K562 (cell line): ENCODE results near the gene POU3F1. TPM values are rescaled to one million over a fixed set of nuclear protein-coding genes. Genes with fewer than 3 reads are reported as not detected.

ENCODE experiments used
- ATAC-seq: fragments of 200-7000 bp; cut with Tn5 transposase; 3 replicates; pipeline ENCODE4 v1.9.1; 2020; ENCODE audit warnings: moderate library complexity
- BruUV-seq: library from RNA; stranded (reverse); fragments of 400-500 nt; replicated peaks from 2 replicates; lab custom pipeline; 2021; lab: Mats Ljungman, UMichigan
- CTCF ChIA-PET: fragments of 300-600 bp; formaldehyde crosslinking; extraction: SDS; loops from one replicate; lab custom pipeline; 2021; ENCODE audit warnings: low intra/inter-chr PET ratio; lab: Yijun Ruan, JAX
- POLR2A ChIA-PET: fragments of 300-600, 350-650 bp; sonication (Branson Sonifier 250); formaldehyde crosslinking; extraction: SDS; loops from one replicate; lab custom pipeline; 2021; ENCODE audit warnings: antibody characterized with exemption, inconsistent platforms; lab: Yijun Ruan, JAX
- DNase-seq, 4 experiments: peaks; one replicate each; pipeline versions ENCODE4 v3.0.0 to v3.0.0-alpha.2; 2011 to 2018; ENCODE audit warnings: low spot score in 3 of 4, mixed read lengths in 3 of 4; ENCODE audit errors: extremely low read depth in 1 of 4
- FAIRE-seq: peaks from 2 replicates; lab custom pipeline; 2011; peaks lifted over from hg19 to GRCh38; lab: Jason Lieb, UNC
- H2AFZ ChIP-seq: 2 replicates; pipeline ENCODE4 v1.6.0; 2011; ENCODE audit warnings: low read depth, low read length, control low read depth, inconsistent platforms
- H3K27ac ChIP-seq: fragments of 200-600 bp; 3 replicates; pipeline ENCODE4 v1.8.0; 2011; ENCODE audit warnings: low read depth, mild to moderate bottlenecking, control low read depth, inconsistent platforms, low read length, moderate library complexity, mixed read lengths; ENCODE audit errors: extremely low read depth
- H3K27me3 ChIP-seq, 2 experiments: fragments of 300-600 bp in 1 of 2; 2 replicates in 1 of 2; 3 replicates in 1 of 2; pipeline versions ENCODE4 v1.6.0 to v1.8.0; 2011; ENCODE audit warnings: inconsistent platforms in 2 of 2, low read length in 2 of 2, mild to moderate bottlenecking in 1 of 2, mixed read lengths in 1 of 2, moderate library complexity in 1 of 2; ENCODE audit not compliant: control insufficient read depth in 2 of 2, insufficient read depth in 2 of 2
- H3K36me3 ChIP-seq: fragments of 300-600 bp; 3 replicates; pipeline ENCODE4 v1.8.0; 2011; ENCODE audit warnings: mild to moderate bottlenecking, low read length, inconsistent platforms; ENCODE audit not compliant: control insufficient read depth, insufficient read depth
- H3K4me1 ChIP-seq, 2 experiments: fragments of 200-600 bp in 1 of 2; replicated peaks in 1 of 2; 2 replicates in 1 of 2; 3 replicates in 1 of 2; pipeline versions ENCODE4 v1.5.1 to v1.8.0; 2011; ENCODE audit warnings: inconsistent platforms in 2 of 2, low read length in 2 of 2, mild to moderate bottlenecking in 1 of 2, mixed read lengths in 1 of 2, moderate library complexity in 1 of 2; ENCODE audit not compliant: control insufficient read depth in 2 of 2, insufficient read depth in 2 of 2
- H3K4me2 ChIP-seq: 2 replicates; pipeline ENCODE4 v1.6.1; 2011; ENCODE audit warnings: low read length, control low read depth, inconsistent platforms, mixed read lengths; ENCODE audit not compliant: insufficient read depth
- H3K4me3 ChIP-seq: fragments of 200-600 bp; sonication (generic), shearing (Covaris generic); 2 replicates; pipeline ENCODE4 v1.5.1; 2016; ENCODE audit warnings: control low read depth, inconsistent platforms
- H3K79me2 ChIP-seq: fragments of 200-600 bp; 3 replicates; pipeline ENCODE4 v1.8.0; 2011; ENCODE audit warnings: low read length, inconsistent platforms; ENCODE audit not compliant: control insufficient read depth, insufficient read depth
- H3K9ac ChIP-seq, 2 experiments: 2 replicates each; pipeline versions ENCODE4 v1.6.0 to v1.6.1; 2011; ENCODE audit warnings: low read depth in 2 of 2, low read length in 2 of 2, control low read depth in 1 of 2, inconsistent platforms in 1 of 2, mild to moderate bottlenecking in 1 of 2, mixed read lengths in 1 of 2; ENCODE audit not compliant: insufficient read depth in 1 of 2
- H3K9me1 ChIP-seq: one replicate; pipeline ENCODE4 v1.6.0; 2011; ENCODE audit warnings: inconsistent platforms, mild to moderate bottlenecking, low read length, moderate library complexity; ENCODE audit not compliant: control insufficient read depth, insufficient read depth
- H3K9me3 ChIP-seq: replicated peaks from 2 replicates; pipeline ENCODE4 v1.5.1; 2011; ENCODE audit warnings: low read depth, low read length, inconsistent platforms; ENCODE audit not compliant: control insufficient read depth, insufficient read depth
- H4K20me1 ChIP-seq: replicated peaks from 2 replicates; pipeline ENCODE4 v1.6.1; 2011; ENCODE audit warnings: low read length, inconsistent platforms, mixed read lengths; ENCODE audit not compliant: control insufficient read depth, insufficient read depth
- PHF21A ChIP-seq: fragments of 450-650 bp; IDR thresholded peaks from 2 replicates; pipeline ENCODE4 v1.6.1; 2017; ENCODE audit warnings: low read depth, borderline replicate concordance
- POLR2G ChIP-seq: fragments of 200-400 bp; formaldehyde crosslinking; IDR thresholded peaks from 2 replicates; pipeline ENCODE4 v1.6.1; 2017; ENCODE audit warnings: low read depth, mild to moderate bottlenecking, antibody characterized with exemption, low read length, moderate library complexity
- WGBS: fragments of 100-300 bp; shearing (Covaris generic); methylation state at CpG from one replicate; pipeline ENCODE4 v1.1.6; 2016; ENCODE audit warnings: low coverage, mixed read lengths; ENCODE audit not compliant: insufficient coverage; ENCODE audit errors: missing lambda C conversion rate; 5-methylcytosine and 5-hydroxymethylcytosine counted together
- in situ Hi-C: fragments of 300-500 bp; cut with MboI; formaldehyde crosslinking; loops from 4 replicates; pipeline ENCODE4 v1.15.0; 2018; ENCODE audit warnings: inconsistent platforms, mixed read lengths
- intact Hi-C: fragments of 100-400 bp; cut with micrococcal nuclease; formaldehyde crosslinking; loops from 2 replicates; pipeline ENCODE4 v1.14.2; 2022
- polyA plus RNA-seq, 8 experiments: library from polyadenylated mRNA; depleted of rRNA in 4 of 8; stranded (reverse) in 5 of 8; unstranded in 3 of 8; fragments of >200 nt; fragmentation: Nextera tagmentation in 2 of 8; fragmentation: Illumina TruSeq in 1 of 8; extraction: Ambion mirVana in 2 of 8; extraction: Trizol in 1 of 8; gene quantifications; 2 replicates each; pipeline versions ENCODE4 v1.2.1 to v1.2.3, GENCODE V29; 2011 to 2014; ENCODE audit warnings: inconsistent platforms in 1 of 8, missing spikeins in 1 of 8
- total RNA-seq, 7 experiments: library from RNA; depleted of rRNA in 6 of 7; stranded (reverse); fragments of >200 nt in 6 of 7; fragmentation: Illumina TruSeq in 2 of 7; extraction: Trizol in 2 of 7; gene quantifications; 2 replicates each; pipeline versions ENCODE4 v1.2.1 to v1.2.3, GENCODE V29; 2011 to 2021; ENCODE audit warnings: low replicate concordance in 1 of 7

Gene POU3F1
- total and polyA plus RNA-seq, 9 of the 15 experiments (the other 6 are each of a cell fraction or from before 2014, with no cell fraction given): 0.09 TPM; not detected in 8

- Histone ChIP-seq H3K36me3 (peaks cover 18% of the 10 kb centered on the region; the same call in 2 of the 3 replicates), H3K27ac (no peak overlapping the region), H3K9me3 (no peaks in the 10 kb centered on the region), H2AFZ (no peak overlapping the region), H3K4me2 (no peak overlapping the region), H3K79me2 (no peaks in the 10 kb centered on the region), H3K4me3 (no peak overlapping the region), H3K4me1 (peaks cover 10 to 38% of the 10 kb centered on the region in 2 experiments; a peak in 4 of 5 replicates), H3K9me1 (no peaks in the 10 kb centered on the region), H4K20me1 (peaks cover 17% of the 10 kb centered on the region), H3K27me3 (no peaks in the 10 kb centered on the region), H3K9ac (peak overlapping the region in 1 of 2 experiments; percentile 8; a peak in 2 of 4 replicates)
- no peak for FAIRE-seq
- no TSS peak for BruUV-seq
- ATAC-seq: no peak
- peak; percentile 44; the same call in 1 of the 2 replicates for TF ChIP-seq POLR2G
- TF ChIP-seq PHF21A: no peak
- 59% methylated on average over 15 of the region's 17 CpGs for WGBS
- ChIA-PET CTCF (no interaction called here), POLR2A (interaction anchor here (0.6 to 3.5 kb wide), 14 partner anchors 10 to 1086 kb away, joined by 3 to 33 read pairs (median 4); partner anchors contain the start of gene UTP11)
- DNase-seq: no peak
- intact Hi-C loops (loop anchor here (10.0 kb wide), 1 partner anchor 474 kb away; no protein-coding TSS in a partner anchor), in situ Hi-C loops (loop anchor here (25.0 kb wide), 1 partner anchor 556 kb away; no protein-coding TSS in a partner anchor)
These were observed 15.7 kb downstream of the POU3F1 start for GRCh38 chr1:38030596-38031512.
